ENCODE data around the gene TENM4.

The TENM4 gene

DNA sequence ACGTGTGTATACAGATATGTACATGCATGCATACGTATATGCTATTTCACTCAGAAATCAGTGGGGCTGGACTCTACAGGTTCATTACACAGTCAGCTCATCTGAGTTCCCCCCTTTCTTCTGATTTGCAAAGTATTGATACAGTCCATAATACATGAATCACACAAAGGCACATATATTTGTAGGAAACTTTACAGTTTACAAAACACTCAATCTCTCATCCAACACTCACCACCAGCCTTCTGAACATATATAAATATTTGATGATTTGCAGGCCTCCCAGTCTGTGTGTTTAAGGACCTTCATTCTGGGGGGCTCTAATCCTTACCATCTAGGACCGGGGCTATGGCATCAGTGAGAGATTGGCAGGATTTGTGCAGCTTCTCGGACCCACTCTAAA is 293.8 kb downstream of the TENM4 start:
- TF ChIP-seq, protein P1, sequence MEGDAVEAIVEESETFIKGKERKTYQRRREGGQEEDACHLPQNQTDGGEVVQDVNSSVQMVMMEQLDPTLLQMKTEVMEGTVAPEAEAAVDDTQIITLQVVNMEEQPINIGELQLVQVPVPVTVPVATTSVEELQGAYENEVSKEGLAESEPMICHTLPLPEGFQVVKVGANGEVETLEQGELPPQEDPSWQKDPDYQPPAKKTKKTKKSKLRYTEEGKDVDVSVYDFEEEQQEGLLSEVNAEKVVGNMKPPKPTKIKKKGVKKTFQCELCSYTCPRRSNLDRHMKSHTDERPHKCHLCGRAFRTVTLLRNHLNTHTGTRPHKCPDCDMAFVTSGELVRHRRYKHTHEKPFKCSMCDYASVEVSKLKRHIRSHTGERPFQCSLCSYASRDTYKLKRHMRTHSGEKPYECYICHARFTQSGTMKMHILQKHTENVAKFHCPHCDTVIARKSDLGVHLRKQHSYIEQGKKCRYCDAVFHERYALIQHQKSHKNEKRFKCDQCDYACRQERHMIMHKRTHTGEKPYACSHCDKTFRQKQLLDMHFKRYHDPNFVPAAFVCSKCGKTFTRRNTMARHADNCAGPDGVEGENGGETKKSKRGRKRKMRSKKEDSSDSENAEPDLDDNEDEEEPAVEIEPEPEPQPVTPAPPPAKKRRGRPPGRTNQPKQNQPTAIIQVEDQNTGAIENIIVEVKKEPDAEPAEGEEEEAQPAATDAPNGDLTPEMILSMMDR (IDR thresholded peaks at IDR 0.05; ENCODE audit: borderline replicate concordance, insufficient read depth, low read depth, low read length): no peak
- no peak overlapping the region for H3K4me3 ChIP-seq (ENCODE audit: low read depth, low read length)

DNA sequence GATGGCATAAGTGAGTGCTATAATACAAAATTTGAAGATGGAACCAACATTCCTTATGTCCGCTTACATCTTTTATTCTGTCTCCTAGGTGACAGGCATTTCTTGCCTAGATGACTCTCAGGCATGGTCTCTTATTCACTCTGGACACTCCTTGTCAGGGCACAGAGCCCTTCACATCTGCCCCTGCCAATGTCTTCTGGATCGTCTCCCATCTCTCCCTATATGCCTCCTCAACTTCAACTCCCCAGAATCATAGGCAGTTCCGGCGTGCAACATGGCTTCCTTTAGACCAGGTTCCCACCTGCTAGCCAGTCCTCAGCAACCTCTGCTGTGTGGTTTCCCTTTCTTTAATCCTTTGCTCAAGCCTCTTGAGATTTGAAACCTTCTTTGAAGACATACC is 300.9 kb downstream of the TENM4 start:
- H3K4me3 ChIP-seq (ENCODE audit: low read depth, low read length): no peak overlapping the region
- TF ChIP-seq, protein P1 (IDR thresholded peaks at IDR 0.05; ENCODE audit: borderline replicate concordance, insufficient read depth, low read depth, low read length): no peak

DNA sequence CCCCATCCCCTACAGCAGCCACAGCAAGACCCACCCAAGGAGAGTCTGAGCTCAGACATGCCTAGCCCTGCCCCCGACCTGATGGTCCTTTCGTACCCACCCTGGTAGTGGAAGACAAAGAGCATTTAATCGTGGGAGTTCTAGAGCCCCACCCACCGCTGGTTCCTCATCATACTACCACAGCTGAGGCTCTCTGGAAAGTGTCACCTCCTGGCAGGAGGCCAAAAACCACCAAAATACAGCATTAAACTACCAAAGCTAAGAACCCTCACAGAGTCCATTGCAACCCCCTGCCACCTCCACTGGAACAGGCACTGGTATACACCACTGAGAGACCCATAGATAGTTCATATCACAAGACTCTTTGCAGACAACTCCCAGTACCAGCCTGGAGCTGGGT is 311.1 kb downstream of the TENM4 start:
- TF ChIP-seq, protein P1 (IDR thresholded peaks at IDR 0.05; ENCODE audit: borderline replicate concordance, insufficient read depth, low read depth, low read length): no peak

DNA sequence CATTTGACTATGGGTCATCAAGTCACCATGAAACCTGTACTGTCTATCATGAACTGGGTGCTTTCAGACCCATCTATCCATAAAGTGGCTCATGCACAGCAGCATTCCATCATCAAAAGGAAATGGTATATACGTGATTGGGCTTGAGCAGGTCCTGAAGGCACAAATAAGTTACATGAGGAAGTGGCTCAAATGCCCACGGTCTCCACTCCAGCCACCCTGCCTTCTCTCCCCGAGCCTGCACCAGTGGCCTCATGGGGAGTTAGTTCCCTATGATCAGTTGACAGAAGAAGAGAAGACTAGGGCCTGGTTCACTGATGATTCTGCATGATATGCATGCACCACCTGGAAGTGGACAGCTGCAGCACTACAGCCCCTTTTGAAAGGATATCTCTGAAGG is 312.5 kb downstream of the TENM4 start:
- TF ChIP-seq, protein P1 (IDR thresholded peaks at IDR 0.05; ENCODE audit: borderline replicate concordance, insufficient read depth, low read depth, low read length): no peak

More for the DNA sequence above, 311.1 kb downstream of the TENM4 start:
- no peak overlapping the region for H3K4me3 ChIP-seq (ENCODE audit: low read depth, low read length)

DNA sequence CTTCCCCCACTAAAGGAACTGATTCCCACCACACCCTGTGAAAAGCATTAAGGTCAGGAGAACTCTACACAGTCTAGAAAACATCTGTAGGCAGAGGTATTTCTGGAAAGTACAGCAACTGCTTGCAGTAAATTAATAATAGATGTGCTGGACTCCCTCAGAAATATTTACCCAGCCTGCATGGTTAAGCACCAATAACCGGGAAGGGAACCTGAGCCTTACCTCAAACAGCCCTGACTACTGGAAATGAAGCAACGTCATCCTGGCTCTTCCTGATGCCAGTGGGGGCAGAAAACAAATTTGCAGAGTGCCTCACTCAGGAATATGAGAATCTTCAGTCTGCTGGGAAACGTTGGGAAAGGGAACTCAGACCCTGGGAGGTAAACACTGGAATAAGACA is 318.1 kb downstream of the TENM4 start:
- H3K4me3 ChIP-seq (ENCODE audit: low read depth, low read length): no peak overlapping the region
- TF ChIP-seq, protein P1 (IDR thresholded peaks at IDR 0.05; ENCODE audit: borderline replicate concordance, insufficient read depth, low read depth, low read length): no peak

More for the DNA sequence above, 312.5 kb downstream of the TENM4 start:
- H3K4me3 ChIP-seq (ENCODE audit: low read depth, low read length): no peak overlapping the region

DNA sequence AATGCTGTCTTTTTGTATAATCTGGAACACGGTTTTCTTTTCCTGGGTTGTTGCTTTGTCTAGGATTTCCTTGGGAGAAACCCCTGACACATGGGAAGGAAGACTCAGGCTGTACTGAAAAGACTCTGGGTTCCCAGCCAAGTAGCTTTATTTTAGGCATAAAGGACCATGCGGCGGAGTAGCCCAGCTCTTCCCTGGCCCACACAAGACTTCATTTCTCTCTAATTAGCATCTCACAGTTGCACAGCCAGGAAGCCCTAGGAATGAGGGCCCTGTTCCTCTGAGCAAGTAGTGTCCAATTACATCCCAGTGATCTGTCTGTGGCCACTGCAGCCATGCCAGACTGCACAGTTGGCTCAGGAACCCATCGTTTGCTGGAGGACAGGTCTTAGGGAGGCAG is 319.5 kb downstream of the TENM4 start:
- TF ChIP-seq, protein P1 (IDR thresholded peaks at IDR 0.05; ENCODE audit: borderline replicate concordance, insufficient read depth, low read depth, low read length): no peak
- no peak overlapping the region for H3K4me3 ChIP-seq (ENCODE audit: low read depth, low read length)

DNA sequence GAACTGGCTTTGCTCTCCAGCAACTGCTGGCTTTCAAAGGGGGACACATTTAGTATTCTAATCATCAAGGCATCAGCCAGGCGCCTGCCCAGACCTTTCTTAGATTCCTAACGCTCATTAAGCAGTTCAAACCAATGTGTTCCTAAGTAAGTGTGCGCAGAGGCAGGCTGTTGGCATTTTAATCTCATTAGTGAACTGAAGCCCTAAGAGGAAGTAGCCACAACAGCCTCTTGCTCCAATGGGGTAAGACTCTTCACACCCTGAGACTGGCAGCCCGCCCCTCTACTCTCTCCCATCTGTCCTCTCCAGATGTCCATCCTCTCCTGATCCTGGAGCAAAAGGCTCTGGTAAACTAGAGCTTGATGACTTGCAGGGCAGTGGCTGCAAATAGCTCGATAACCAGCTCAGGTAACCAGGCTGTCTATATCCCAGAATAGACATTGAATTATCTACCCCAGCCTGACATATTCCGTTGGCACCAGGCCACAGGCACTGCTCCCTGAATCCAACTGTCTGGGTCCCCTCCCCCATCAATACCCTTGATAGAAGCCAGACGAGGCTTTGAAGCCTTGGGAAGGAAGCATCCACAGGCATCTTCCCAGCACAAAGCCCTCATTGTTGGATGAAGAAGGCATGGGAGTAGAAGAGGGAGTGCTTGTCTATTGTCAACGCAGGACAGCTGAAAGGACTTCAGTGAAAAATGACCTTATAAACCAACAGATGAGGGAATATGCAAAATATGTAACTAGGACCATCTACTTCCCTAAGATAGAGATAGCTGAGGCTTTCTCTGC is 321.1 kb downstream of the TENM4 start:
- TF ChIP-seq, protein P1 (IDR thresholded peaks at IDR 0.05; ENCODE audit: borderline replicate concordance, insufficient read depth, low read depth, low read length): no peak
- no peak overlapping the region for H3K4me3 ChIP-seq (ENCODE audit: low read depth, low read length)

Measured in GM12875 (cell line).